Mammary epithelial cell (primary cell): ENCODE results near the gene ANKRD28.

Experiments used
- CTCF ChIP-seq, 2 donors: IDR thresholded peaks in 1 of 2; conservative IDR thresholded peaks in 1 of 2; 2 replicates each; pipeline ENCODE4 v1.5.1; 2011 to 2012; ENCODE audit warnings: inconsistent platforms in 2 of 2, low read length in 2 of 2, mild to moderate bottlenecking in 2 of 2, control low read depth in 1 of 2, low read depth in 1 of 2; ENCODE audit not compliant: insufficient read depth in 1 of 2; ENCODE audit errors: extremely low read depth in 1 of 2
- EZH2 ChIP-seq: IDR thresholded peaks from 2 replicates; pipeline ENCODE4 v1.6.1; 2012; ENCODE audit warnings: low read length, inconsistent platforms, borderline replicate concordance

- no peak for TF ChIP-seq CTCF (conservative IDR thresholded peaks at IDR 0.05 in 1 of 2, IDR thresholded peaks at IDR 0.05 in 1 of 2; ENCODE audit: extremely low read depth in 1 of 2, insufficient read depth in 1 of 2, low read depth in 1 of 2, low read length in 2 of 2)
- no peak for TF ChIP-seq EZH2
Measured at GRCh38 chr3:15755181-15755580, 42.6 kb downstream of the ANKRD28 start.
